HG03342 (cell line): ENCODE measurements around the gene SLC35G4.
"Not testable (repeated sequence)": the region's sequence is repeated elsewhere in the genome, so short reads cannot be mapped to it uniquely, and the experiment has no call there.

Experiments used
- ATAC-seq: cut with Tn5 transposase; IDR thresholded peaks from one replicate; pipeline ENCODE4 v1.9.1; 2021; ENCODE audit warnings: mild to moderate bottlenecking, moderate library complexity; ENCODE audit not compliant: unreplicated experiment

Gene SLC35G4

DNA sequence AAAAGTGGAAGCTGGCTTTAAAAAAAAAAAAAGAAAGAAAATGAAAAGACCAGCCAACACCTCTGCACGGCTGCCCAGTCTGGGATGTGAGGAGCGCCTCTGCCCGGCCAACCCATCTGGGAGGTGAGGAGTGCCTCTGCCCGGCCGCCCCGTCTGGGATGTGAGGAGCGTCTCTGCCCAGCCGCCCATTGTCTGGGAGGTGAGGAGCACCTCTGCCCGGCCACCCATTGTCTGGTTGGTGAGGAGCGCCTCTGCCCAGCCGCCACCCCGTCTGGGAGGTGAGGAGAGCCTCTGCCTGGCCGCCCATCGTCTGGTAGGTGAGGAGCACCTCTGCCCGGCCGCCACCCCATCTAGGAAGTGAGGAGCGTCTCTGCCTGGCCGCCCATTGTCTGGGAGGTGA is 3.7 kb downstream of the SLC35G4 start:
- ATAC-seq, result not testable (repeated sequence)

GRCh38 chr18:11613611-11614010 is 4.2 kb downstream of the SLC35G4 start:
- ATAC-seq, result not testable (repeated sequence)

GRCh38 chr18:11614042-11614441 is 4.6 kb downstream of the SLC35G4 start:
- not testable (repeated sequence) for ATAC-seq

GRCh38 chr18:11614981-11615380 is 5.6 kb downstream of the SLC35G4 start:
- ATAC-seq, result not testable (repeated sequence)

DNA sequence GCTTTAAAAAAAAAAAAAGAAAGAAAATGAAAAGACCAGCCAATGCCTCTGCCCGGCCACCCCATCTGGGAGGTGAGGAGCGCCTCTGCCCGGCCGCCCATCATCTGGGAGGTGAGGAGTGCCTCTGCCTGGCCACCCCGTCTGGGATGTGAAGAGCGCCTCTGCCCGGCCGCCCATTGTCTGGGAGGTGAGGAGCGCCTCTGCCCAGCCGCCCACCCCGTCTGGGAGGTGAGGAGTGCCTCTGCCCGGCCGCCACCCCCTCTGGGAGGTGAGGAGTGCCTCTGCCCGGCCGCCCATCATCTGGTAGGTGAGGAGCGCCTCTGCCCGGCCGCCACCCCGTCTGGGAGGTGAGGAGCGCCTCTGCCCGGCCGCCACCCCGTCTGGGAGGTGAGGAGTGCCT is 37.9 kb downstream of the SLC35G4 start:
- not testable (repeated sequence) for ATAC-seq

DNA sequence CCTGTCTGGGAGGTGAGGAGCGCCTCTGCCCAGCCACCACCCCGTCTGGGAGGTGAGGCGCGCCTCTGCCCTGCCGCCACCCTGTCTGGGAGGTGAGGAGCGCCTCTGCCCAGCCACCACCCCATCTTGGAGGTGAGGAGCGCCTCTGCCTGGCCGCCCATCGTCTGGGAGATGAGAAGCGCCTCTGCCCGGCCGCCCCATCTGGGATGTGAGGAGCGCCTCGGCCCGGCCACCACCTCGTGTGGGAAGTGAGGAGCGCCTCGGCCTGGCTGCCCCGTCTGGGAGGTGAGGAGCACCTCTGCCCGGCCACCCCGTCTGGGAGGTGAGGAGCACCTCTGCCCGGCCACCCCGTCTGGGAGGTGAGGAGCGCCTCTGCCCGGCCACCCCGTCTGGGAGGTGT is 38.4 kb downstream of the SLC35G4 start:
- not testable (repeated sequence) for ATAC-seq

DNA sequence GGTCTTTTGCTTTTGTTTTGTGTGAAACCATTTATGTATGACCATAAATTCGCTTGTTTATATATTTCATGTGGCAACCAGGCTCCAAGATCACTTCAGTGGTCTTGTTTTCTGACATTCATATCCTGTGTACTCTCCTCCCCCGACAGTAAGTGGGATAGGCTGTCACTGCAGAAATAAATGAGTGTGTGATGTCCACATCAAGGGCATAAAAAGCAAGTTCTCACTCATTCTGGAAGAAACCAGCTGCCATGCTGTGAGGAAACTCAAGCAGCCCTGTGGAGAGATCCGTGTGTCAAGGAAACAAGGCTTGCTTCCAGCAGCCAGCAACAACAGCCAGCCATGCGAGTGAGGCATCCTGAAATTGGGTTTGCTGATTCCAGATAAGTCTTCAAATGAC is 40.4 kb downstream of the SLC35G4 start:
- ATAC-seq, result no peak

DNA sequence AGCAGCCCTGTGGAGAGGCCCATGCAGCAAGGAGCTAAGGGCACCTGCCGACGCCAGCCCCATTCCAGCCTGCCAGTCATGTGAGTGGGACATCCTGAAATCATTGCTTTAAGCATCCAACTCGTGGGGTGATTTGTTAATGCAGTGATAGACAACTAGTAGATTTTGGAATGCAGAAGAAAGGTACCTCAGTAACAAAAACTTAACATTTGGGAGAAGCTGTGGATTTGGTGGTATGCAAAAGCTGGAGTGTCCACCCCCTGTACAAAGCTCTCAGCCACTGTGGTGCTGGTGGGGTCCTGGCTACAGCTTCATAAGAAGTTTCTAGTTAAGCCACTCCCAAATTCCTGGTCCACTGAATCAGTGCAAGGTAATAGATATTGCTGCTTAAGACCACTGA is 42.5 kb downstream of the SLC35G4 start:
- no peak for ATAC-seq

GRCh38 chr18:11653521-11653920 is 44.1 kb downstream of the SLC35G4 start:
- ATAC-seq, result no peak

DNA sequence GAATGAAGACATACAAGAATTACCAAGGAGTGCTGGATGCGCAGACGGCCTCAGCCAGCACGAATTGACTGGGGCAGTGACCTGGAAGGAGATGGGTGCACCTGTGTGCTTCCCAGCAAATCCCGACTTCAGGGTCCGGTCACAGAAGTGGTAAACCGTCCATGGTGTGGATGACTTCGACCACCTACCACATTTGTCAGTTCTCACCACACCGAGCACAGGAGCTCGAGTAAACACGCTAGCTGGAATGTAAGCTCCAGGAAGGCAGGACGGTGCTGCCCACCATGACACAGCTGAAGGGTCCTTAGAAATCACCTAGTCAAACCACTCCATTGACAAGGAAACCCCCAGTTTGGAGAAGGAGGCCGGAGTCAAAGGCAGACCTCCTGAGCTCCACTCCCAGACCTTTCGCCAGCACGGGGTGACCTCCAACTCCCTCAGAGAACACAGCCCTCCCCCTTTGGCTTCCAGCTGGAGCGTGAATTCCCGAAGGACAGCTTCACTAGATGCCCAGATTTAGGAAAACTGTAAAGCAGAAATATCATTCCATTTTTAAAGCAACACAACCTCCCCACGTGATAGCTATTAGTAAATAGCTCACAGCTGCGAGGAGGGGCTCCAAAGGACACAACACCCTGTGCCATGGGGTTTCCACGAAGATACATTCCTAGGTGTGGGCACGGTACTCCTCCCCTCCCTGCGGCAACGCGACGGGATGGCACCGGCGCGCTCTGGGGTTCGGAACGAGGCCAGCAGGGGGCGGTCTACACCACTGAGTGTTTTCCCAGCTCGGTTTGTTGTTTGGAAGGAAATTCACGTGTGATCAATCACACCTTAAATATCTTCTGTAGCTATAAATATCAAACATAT is 45.6 kb downstream of the SLC35G4 start:
- ATAC-seq, result no peak

GRCh38 chr18:11655606-11655932 is 46.2 kb downstream of the SLC35G4 start:
- ATAC-seq, result no peak

DNA sequence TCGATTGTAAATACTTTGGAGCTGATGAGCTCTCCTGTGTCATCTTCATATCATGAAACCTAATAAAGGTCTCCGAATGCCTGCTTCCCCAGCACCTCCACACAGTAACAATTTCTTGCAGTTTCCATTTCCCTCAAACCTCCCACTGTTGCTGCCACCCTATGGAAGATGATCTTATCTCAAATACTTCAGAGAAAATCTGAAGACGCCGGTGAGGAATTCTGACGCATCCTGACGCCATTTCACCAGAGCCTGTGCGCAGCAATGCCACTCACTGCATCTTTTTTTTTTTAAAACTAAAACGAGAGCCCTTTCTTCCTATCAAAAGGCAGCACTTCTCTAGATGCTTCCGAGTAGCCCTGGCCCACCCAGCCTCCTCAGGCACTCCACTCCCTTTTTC is 47.8 kb downstream of the SLC35G4 start:
- no peak for ATAC-seq

- ATAC-seq, result no peak
Measured at GRCh38 chr18:11657554-11657953, 48.2 kb downstream of the SLC35G4 start.

- ATAC-seq, result no peak
Measured at GRCh38 chr18:11658019-11658418, 48.6 kb downstream of the SLC35G4 start.

- ATAC-seq, result no peak
Measured at GRCh38 chr18:11658989-11659388, 49.6 kb downstream of the SLC35G4 start.
